ENCODE measurements around the gene PPIL6.
"Not testable (repeated sequence)": the region's sequence is repeated elsewhere in the genome, so short reads cannot be mapped to it uniquely, and the experiment has no call there.

PPIL6 gene

DNA sequence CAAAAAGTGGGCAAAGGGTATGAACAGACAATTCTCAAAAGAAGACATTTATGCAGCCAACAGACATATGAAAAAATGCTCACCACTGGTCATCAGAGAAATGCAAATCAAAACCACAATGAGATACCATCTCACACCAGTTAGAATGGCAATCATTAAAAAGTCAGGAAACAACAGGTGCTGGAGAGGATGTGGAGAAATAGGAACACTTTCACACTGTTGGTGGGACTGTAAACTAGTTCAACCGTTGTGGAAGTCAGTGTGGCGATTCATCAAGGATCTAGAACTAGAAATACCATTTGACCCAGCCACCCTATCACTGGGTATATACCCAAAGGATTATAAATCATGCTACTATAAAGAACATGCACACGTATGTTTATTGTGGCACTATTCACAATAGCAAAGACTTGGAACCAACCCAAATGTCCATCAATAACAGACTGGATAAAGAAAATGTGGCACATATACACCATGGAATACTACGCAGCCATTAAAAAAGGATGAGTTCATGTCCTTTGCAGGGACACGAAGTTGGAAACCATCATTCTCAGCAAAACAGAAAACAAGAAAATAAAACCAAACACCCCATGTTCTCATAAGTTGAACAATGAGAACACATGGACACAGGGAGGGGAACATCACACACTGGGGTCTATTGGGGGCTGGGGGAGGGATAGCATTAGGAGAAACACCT, 75.9 kb downstream of the PPIL6 start:
- not testable (repeated sequence) for DNase-seq (ENCODE audit: low spot score)

DNA sequence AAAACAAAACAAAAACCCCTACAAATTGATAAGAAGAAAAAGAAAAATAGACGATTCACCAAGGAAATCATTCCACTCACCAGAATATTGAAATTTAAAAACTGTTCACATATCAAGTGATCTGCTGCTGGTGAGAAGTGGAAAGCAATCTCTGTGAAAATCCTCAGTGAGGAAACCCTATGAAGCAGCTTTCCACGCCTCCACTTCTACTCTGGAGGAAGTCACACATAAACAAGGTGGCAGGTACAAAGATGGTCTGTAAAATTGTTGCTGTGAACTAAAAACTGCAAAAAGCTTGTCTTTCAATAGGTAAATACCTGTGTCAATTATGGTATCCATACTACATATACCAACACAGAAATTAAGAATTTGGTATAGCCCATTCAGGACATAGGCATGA, 76.7 kb downstream of the PPIL6 start:
- no peak for DNase-seq (ENCODE audit: low spot score)

DNA sequence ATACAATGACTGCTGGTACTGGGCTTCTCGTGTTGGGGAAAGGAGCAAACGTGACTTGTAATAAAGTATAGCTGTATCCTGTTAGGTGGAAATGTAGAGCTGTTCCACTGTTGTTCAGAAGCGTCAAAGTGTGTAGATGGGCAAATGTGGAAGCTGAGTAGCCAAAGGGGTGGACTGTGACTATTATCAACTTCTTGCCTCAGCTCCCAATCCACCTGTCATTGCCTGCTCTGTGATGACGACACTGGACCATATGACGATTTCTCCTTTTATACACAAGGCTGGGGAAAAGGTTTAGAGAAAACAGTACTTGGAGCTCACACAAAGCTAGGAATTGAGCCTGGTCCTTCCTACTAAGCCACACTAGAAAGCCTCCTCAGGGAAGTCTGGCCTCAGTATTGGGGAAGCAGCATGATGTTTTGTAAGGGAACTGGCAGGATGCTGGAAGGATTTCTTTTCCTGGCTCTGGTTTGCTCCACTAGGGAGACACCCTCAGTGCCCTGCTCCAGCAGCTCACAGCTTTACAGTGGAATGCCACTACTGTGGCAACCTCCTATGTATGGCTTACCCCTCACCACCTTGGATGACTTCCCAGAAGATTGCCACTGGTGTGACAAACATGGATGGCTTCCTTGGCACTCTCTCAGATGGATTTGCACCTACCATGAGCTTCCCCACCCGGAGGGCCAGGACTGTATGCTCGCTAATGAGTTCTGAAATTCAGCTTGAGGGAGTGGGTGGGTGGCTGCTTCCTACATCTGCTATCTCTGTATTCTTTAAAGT, 78.1 kb downstream of the PPIL6 start:
- no peak for DNase-seq (ENCODE audit: low spot score)

GRCh38 chr6:109360791-109361190, 79.6 kb downstream of the PPIL6 start:
- no peak for DNase-seq (ENCODE audit: low spot score)

DNA sequence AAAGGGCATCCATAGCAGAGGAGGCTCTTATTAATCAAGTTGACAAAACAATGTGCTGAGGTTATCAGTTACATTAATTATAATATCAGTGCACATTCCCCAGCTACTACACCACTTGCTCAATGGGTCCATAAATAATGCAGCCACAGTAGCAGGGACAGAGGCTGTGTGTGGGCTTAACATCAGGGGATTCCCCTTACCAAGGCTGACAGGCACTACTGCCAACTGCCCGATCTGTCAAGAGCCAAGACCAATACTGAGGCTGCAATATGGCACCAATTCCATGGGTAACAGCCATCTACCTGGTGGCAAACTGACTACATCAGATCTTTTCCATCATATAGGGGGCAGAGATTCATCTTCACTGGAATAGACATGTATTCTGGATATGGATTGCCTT, 80.1 kb downstream of the PPIL6 start:
- no peak for DNase-seq (ENCODE audit: low spot score)

DNA sequence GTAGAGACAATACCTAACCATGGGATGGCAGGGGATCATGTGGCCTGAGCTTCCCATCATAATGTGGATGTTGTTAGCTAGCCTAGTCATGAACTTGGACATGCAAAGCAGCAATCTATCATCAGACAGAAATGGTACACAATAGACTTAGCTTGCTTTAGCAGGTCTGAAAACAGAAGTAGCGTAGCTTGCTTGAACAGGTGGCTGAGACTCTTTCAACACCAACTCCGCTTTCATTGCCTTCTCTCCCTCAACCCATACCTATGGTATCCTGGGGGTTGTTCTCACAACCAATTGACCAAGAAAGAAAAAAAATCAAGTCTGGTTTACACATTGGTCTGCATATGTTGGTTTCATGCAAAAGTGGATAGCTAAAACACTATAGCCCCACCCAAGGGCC, 81.2 kb downstream of the PPIL6 start:
- DNase-seq (ENCODE audit: low spot score) = no peak

- DNase-seq (ENCODE audit: low spot score) = no peak
Observed at GRCh38 chr6:109358204-109358603, 82.2 kb downstream of the PPIL6 start.

DNA sequence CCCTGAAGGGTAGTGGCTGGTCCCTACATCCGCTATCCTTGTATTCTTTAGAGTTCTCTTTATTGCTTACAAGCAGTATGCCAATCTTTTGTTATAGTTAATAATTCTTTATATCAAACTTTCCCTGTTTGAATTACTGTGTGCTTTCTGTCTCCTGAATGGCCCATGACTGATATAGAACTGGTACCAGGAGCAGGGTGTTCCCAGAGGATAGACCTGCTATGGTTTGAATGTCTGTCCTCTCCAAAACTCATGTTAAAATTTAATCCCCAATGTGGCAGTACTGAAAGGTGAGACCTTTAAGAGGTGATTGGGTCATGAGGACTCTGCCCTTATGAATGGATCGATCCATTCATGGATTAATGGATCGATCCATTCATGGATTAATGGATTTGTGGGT, 84.2 kb downstream of the PPIL6 start:
- no peak for DNase-seq (ENCODE audit: low spot score)

GRCh38 chr6:109351231-109352130, 88.9 kb downstream of the PPIL6 start:
- DNase-seq (ENCODE audit: low spot score) = no peak

DNA sequence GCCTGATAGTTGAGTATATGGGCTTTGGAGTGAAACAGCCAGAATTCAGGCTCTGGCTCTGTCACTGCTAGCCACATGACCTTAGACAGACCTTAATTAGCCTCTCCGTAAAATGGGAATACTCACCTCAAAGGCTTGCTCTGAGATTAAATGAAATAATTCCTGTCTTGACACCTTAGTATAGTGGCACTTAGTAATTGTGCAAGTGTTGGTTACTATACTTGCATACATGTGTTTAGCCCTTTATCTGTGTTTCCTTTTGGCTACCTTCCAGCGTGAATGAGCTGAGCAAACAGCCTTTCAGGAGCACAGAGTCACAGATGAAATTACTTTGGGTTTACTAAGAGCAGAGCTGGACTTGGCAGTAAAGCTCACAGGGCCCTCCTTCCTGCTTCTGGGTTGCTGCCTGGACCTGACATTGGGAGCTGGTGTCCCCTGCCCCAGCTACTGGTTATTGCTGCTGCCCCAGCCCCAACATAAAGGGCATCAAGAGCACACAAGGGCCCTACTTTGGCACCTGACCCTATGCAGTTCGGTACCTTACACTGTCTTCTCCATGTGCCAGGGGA, 90.9 kb downstream of the PPIL6 start:
- no peak for DNase-seq (ENCODE audit: low spot score)

- DNase-seq (ENCODE audit: low spot score) = no peak
Observed at GRCh38 chr6:109348226-109348625, 92.2 kb downstream of the PPIL6 start.

GRCh38 chr6:109347779-109348178, 92.6 kb downstream of the PPIL6 start:
- peak; percentile 92 for DNase-seq (ENCODE audit: low spot score)

GRCh38 chr6:109345986-109346385, 94.4 kb downstream of the PPIL6 start:
- DNase-seq (ENCODE audit: low spot score) = no peak

DNA sequence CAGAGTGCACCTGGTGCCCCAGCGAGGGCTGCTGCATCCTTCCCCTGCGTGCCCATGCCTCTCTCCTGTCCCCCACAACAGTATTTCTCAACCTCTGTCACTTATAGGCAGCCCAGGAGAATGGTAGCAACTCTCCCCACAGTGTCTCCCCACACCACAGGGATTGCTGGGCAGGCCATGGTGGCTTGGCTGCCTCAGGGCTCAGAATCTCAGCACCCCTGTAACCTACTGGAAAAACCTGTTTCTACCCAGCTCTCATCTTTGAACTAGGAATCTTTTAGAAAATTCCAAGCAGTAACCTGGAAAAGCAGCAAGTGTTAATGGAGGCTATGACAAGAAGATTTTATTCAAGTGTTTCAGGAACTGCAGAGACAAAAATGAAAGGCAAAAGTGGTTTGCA, 96.2 kb downstream of the PPIL6 start:
- no peak for DNase-seq (ENCODE audit: low spot score)

- no peak for DNase-seq (ENCODE audit: low spot score)
Observed at GRCh38 chr6:109343518-109343917, 96.9 kb downstream of the PPIL6 start.

DNA sequence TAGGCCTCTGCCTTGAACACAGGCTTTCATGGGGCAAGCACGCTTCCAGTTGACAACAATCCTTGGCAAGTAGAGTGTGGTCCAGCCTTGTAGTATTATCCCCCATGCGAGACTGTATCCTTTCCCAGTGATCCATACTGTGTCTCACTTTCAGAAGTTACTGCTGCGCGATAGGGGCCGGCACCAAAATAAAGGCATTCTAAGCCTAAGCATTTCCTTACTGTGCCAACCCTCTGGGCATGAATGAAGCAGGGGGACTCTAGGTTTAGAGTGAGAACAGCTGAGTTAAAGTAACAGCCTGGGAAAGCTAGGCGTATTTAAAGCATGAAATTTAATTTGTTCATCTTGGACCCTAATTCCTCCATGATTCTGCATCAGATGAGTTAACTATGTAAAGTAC, 97.5 kb downstream of the PPIL6 start:
- no peak for DNase-seq (ENCODE audit: low spot score)

DNA sequence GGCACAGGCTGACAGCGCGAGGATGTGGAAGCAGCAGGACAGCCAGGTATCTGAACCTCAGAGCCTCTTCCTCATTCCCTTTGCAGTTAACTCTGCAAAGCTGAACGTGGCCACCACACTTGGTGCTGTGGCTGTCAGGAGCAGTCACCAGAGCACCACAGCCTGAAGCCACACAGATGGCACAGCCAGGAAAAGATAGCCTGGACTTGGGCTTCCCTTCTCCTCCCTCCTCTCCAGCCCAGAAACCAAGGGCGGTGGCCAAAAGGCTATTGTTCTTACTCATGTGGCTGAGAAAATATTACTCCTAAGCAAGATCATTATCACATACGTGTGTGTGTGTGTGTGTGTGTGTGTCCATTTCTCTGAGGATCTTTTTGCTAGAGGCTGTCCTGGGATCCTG, 97.9 kb downstream of the PPIL6 start:
- no peak for DNase-seq (ENCODE audit: low spot score)

DNA sequence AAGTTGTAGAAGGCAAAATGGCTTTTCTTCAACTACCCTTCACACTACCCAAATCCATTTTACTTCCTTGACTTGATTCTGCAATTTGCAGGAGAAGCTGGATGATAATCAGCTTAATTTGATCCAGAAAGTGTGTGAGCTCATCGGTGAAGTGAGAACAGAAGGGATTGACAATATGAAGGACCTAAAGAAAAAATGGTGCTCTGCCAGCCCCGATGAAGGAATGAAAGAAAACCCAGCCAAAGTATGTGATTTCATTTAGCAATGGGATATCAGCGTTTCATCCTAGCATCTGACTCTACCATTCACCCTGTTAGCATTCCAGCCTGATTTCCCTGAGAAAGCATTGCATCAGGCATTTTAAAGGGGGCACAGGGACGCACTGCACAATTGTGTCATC, 99.6 kb downstream of the PPIL6 start:
- no peak for DNase-seq (ENCODE audit: low spot score)
